GM12892 (cell line): Measurements from ENCODE around the gene HNF4A.

Experiments
- POLR2A ChIP-seq: IDR thresholded peaks from 2 replicates; pipeline ENCODE4 v1.6.1; 2011; ENCODE audit warnings: low read depth, low read length, control low read depth
- POLR2AphosphoS5 ChIP-seq: IDR thresholded peaks from 2 replicates; pipeline ENCODE4 v1.6.1; 2011; ENCODE audit warnings: low read depth, low read length, control low read depth

DNA sequence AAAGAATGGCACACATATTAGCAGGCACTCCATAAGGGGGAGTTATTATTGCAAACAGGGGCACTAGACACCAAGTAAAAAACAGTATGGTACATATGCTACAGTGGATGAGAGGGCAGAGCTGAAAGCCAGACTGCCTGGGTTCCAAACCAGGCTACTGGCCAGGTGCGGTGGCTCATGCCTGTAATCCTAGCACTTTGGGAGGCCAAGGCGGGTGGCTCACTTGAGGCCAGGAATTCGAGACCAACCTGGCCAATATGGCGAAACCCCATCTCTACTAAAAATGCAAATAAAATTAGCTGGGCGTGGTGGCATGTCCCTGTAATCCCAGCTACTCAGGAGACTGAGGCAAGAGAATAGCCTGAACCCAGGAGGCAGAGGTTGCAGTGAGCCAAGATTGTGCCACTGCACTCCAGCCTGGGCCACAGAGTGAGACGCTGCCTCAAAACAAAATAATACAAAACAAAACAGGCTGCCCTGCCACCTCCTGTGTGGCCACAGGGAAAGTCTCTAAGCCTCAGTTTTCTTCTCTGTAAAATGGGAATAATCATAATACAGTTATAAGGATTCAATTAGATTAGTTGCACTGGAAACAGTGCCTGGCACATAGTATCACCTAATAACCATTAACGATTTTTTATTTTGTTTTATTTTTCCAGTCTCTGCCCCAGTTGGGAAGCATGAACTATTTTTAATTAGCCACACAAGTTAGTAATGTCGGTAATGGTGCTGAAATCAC is 112.7 kb downstream of the HNF4A start:
- TF ChIP-seq POLR2AphosphoS5 (no peak), POLR2A (no peak)
